OCI-LY1 (cell line): ENCODE results near the gene LRCH3.

Experiments used
- EZH2 ChIP-seq: fragments of 200-600 bp; sonication (generic), shearing (Covaris generic); IDR thresholded peaks from 2 replicates; pipeline ENCODE4 v1.8.0; 2017; ENCODE audit warnings: borderline replicate concordance, mixed run types, mild to moderate bottlenecking, antibody characterized with exemption, low read length, moderate library complexity, mixed read lengths
- TF ChIP-seq, protein P1 (sequence below): fragments of 200-600 bp; sonication (generic), shearing (Covaris generic); IDR thresholded peaks from 2 replicates; pipeline ENCODE4 v1.5.1; 2017; ENCODE audit warnings: mild to moderate bottlenecking, antibody characterized with exemption, low read length, moderate library complexity, mixed read lengths

DNA sequence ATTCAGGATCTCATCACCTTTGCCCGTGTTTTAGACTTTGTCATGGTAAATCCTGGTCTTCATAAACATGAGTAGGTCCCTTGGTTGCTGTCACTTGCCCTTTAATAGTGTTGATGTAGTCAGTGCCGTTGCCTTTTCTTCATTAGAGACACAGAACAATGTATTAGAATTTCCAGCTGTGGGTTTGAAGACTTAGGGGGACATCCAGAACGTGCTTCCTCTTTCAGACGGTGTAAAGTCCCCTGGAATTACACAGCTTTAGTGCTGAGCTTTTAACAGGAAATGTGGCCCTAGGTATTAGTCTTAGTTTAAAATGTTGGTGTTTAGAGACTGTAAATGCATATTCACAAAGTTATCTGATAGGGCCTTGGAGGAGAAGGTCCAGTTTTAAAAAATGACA is 8.8 kb upstream of the LRCH3 start:
- no peak for TF ChIP-seq EZH2
- TF ChIP-seq, protein P1, sequence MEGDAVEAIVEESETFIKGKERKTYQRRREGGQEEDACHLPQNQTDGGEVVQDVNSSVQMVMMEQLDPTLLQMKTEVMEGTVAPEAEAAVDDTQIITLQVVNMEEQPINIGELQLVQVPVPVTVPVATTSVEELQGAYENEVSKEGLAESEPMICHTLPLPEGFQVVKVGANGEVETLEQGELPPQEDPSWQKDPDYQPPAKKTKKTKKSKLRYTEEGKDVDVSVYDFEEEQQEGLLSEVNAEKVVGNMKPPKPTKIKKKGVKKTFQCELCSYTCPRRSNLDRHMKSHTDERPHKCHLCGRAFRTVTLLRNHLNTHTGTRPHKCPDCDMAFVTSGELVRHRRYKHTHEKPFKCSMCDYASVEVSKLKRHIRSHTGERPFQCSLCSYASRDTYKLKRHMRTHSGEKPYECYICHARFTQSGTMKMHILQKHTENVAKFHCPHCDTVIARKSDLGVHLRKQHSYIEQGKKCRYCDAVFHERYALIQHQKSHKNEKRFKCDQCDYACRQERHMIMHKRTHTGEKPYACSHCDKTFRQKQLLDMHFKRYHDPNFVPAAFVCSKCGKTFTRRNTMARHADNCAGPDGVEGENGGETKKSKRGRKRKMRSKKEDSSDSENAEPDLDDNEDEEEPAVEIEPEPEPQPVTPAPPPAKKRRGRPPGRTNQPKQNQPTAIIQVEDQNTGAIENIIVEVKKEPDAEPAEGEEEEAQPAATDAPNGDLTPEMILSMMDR, result no peak
